H1 (cell line): Measurements from ENCODE around the gene MPPED2. TPM values are rescaled to one million over a fixed set of nuclear protein-coding genes. Genes with fewer than 3 reads are reported as not detected.

ENCODE experiments used
- CEBPB ChIP-seq: IDR thresholded peaks from 2 replicates; pipeline ENCODE4 v1.6.1; 2012; ENCODE audit warnings: low read depth, low read length
- MAFK ChIP-seq: IDR thresholded peaks from 2 replicates; pipeline ENCODE4 v1.6.1; 2012; ENCODE audit warnings: low read depth, mild to moderate bottlenecking, improper control_type of control experiment, low read length
- POU5F1 ChIP-seq: IDR thresholded peaks from 2 replicates; pipeline ENCODE4 v1.6.1; 2011; ENCODE audit warnings: low read depth, mild to moderate bottlenecking, low read length, moderate library complexity
- SP1 ChIP-seq: IDR thresholded peaks from 2 replicates; pipeline ENCODE4 v1.6.1; 2011; ENCODE audit warnings: low read depth, low read length
- TAF7 ChIP-seq: optimal IDR thresholded peaks from 2 replicates; pipeline ENCODE3; 2011; ENCODE audit warnings: low read depth, mild to moderate bottlenecking, inconsistent platforms, low read length, moderate library complexity, borderline replicate concordance
- TEAD4 ChIP-seq: IDR thresholded peaks from 2 replicates; pipeline ENCODE4 v1.6.1; 2012; ENCODE audit warnings: low read depth, low read length, inconsistent platforms, mixed read lengths
- polyA plus RNA-seq, 7 experiments: library from polyadenylated mRNA; depleted of rRNA in 3 of 7; stranded (reverse) in 5 of 7; unstranded in 2 of 7; fragments of >200 nt in 5 of 7; fragments of 200-250 nt in 2 of 7; gene quantifications; 1 replicate in 5 of 7; 2 replicates in 1 of 7; 4 replicates in 1 of 7; pipeline versions ENCODE4 v1.2.1 to v1.2.3, GENCODE V29; 2011 to 2013; ENCODE audit warnings: missing spikeins in 2 of 7, mixed read lengths in 2 of 7
- total RNA-seq: library from RNA; stranded (reverse); fragmentation: NEBNext Ultra II Directional; extraction: Animal tissue kit (Norgen Biotek cat#: 25700); gene quantifications from 2 replicates; pipeline ENCODE4 v1.2.1, GENCODE V29; 2021
- TF ChIP-seq, protein P1 (sequence below): fragments of 300-600 bp; sonication (generic); IDR thresholded peaks from 2 replicates; pipeline ENCODE4 v1.7.1; 2012; ENCODE audit warnings: low read length, moderate library complexity, mild to moderate bottlenecking, inconsistent platforms; ENCODE audit not compliant: insufficient replicate concordance
- TF ChIP-seq, protein P2 (sequence below), 3 experiments: IDR thresholded peaks; 1 replicate in 2 of 3; 2 replicates in 1 of 3; pipeline versions ENCODE4 v1.5.1 to v1.6.1; 2011; ENCODE audit warnings: low read length in 3 of 3, mild to moderate bottlenecking in 3 of 3, inconsistent platforms in 2 of 3, low read depth in 1 of 3, moderate library complexity in 1 of 3; ENCODE audit not compliant: insufficient read depth in 1 of 3; ENCODE audit errors: control extremely low read depth in 1 of 3

The MPPED2 gene
- total and polyA plus RNA-seq, 2 of the 8 experiments (the other 6 are each of a cell fraction or from before 2014, with no cell fraction given): 1.3 to 3.5 TPM

DNA sequence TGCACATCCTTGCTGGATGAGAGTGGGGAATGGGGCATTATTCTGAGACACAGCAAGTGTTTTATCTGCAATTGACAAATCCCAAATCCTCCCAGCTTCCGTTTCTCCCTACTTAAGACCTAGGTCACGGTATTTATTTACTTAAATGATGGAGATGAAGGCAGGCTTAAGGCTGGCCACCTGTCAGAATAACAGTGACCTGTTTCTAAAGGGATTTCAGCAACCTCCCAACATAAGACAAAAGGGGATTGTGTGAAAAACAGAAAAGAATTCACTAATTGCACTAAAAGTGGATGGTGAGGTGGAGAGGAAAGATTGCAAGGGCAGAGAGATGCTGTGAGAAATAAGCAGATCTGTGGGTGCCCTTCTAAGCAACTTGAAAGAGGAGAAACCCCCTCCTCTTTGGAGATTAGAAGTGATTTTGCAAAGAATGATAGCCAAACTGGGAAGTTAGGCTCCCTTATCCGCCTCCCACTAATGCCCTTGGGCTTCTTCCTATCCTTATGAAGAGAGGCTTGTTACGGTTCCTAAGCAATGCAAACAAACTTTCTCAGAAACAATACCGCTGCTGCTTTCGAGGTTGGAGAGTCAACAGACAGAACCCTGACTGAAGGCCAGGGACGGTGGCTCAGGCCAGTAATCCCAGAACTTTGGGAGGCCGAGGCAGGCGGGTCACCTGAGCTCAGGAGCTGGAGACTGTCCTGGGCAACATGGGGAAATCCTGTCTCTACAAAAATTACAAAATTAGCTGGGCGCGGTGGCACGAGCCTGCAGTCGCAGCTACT is 179.0 kb downstream of the MPPED2 start (continued):
- TF ChIP-seq, protein P1, sequence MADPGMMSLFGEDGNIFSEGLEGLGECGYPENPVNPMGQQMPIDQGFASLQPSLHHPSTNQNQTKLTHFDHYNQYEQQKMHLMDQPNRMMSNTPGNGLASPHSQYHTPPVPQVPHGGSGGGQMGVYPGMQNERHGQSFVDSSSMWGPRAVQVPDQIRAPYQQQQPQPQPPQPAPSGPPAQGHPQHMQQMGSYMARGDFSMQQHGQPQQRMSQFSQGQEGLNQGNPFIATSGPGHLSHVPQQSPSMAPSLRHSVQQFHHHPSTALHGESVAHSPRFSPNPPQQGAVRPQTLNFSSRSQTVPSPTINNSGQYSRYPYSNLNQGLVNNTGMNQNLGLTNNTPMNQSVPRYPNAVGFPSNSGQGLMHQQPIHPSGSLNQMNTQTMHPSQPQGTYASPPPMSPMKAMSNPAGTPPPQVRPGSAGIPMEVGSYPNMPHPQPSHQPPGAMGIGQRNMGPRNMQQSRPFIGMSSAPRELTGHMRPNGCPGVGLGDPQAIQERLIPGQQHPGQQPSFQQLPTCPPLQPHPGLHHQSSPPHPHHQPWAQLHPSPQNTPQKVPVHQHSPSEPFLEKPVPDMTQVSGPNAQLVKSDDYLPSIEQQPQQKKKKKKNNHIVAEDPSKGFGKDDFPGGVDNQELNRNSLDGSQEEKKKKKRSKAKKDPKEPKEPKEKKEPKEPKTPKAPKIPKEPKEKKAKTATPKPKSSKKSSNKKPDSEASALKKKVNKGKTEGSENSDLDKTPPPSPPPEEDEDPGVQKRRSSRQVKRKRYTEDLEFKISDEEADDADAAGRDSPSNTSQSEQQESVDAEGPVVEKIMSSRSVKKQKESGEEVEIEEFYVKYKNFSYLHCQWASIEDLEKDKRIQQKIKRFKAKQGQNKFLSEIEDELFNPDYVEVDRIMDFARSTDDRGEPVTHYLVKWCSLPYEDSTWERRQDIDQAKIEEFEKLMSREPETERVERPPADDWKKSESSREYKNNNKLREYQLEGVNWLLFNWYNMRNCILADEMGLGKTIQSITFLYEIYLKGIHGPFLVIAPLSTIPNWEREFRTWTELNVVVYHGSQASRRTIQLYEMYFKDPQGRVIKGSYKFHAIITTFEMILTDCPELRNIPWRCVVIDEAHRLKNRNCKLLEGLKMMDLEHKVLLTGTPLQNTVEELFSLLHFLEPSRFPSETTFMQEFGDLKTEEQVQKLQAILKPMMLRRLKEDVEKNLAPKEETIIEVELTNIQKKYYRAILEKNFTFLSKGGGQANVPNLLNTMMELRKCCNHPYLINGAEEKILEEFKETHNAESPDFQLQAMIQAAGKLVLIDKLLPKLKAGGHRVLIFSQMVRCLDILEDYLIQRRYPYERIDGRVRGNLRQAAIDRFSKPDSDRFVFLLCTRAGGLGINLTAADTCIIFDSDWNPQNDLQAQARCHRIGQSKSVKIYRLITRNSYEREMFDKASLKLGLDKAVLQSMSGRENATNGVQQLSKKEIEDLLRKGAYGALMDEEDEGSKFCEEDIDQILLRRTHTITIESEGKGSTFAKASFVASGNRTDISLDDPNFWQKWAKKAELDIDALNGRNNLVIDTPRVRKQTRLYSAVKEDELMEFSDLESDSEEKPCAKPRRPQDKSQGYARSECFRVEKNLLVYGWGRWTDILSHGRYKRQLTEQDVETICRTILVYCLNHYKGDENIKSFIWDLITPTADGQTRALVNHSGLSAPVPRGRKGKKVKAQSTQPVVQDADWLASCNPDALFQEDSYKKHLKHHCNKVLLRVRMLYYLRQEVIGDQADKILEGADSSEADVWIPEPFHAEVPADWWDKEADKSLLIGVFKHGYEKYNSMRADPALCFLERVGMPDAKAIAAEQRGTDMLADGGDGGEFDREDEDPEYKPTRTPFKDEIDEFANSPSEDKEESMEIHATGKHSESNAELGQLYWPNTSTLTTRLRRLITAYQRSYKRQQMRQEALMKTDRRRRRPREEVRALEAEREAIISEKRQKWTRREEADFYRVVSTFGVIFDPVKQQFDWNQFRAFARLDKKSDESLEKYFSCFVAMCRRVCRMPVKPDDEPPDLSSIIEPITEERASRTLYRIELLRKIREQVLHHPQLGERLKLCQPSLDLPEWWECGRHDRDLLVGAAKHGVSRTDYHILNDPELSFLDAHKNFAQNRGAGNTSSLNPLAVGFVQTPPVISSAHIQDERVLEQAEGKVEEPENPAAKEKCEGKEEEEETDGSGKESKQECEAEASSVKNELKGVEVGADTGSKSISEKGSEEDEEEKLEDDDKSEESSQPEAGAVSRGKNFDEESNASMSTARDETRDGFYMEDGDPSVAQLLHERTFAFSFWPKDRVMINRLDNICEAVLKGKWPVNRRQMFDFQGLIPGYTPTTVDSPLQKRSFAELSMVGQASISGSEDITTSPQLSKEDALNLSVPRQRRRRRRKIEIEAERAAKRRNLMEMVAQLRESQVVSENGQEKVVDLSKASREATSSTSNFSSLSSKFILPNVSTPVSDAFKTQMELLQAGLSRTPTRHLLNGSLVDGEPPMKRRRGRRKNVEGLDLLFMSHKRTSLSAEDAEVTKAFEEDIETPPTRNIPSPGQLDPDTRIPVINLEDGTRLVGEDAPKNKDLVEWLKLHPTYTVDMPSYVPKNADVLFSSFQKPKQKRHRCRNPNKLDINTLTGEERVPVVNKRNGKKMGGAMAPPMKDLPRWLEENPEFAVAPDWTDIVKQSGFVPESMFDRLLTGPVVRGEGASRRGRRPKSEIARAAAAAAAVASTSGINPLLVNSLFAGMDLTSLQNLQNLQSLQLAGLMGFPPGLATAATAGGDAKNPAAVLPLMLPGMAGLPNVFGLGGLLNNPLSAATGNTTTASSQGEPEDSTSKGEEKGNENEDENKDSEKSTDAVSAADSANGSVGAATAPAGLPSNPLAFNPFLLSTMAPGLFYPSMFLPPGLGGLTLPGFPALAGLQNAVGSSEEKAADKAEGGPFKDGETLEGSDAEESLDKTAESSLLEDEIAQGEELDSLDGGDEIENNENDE: no peak
- no peak for TF ChIP-seq MAFK
- TF ChIP-seq POU5F1: no peak
- no peak for TF ChIP-seq CEBPB
- TF ChIP-seq TEAD4: no peak
- TF ChIP-seq, protein P2, sequence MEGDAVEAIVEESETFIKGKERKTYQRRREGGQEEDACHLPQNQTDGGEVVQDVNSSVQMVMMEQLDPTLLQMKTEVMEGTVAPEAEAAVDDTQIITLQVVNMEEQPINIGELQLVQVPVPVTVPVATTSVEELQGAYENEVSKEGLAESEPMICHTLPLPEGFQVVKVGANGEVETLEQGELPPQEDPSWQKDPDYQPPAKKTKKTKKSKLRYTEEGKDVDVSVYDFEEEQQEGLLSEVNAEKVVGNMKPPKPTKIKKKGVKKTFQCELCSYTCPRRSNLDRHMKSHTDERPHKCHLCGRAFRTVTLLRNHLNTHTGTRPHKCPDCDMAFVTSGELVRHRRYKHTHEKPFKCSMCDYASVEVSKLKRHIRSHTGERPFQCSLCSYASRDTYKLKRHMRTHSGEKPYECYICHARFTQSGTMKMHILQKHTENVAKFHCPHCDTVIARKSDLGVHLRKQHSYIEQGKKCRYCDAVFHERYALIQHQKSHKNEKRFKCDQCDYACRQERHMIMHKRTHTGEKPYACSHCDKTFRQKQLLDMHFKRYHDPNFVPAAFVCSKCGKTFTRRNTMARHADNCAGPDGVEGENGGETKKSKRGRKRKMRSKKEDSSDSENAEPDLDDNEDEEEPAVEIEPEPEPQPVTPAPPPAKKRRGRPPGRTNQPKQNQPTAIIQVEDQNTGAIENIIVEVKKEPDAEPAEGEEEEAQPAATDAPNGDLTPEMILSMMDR (IDR thresholded peaks at IDR 0.05; ENCODE audit: control extremely low read depth in 1 of 3, insufficient read depth in 1 of 3, low read depth in 1 of 3, low read length in 3 of 3): no peak
- TF ChIP-seq SP1: no peak
- no peak for TF ChIP-seq TAF7
